ENCODE results near the gene OSER1. TPM values are rescaled to one million over a fixed set of nuclear protein-coding genes. Genes with fewer than 3 reads are reported as not detected.

OSER1 gene
- total and polyA plus RNA-seq, 2 of the 8 experiments (the other 6 are each of a cell fraction or from before 2014, with no cell fraction given) = 24.5 to 31.8 TPM

DNA sequence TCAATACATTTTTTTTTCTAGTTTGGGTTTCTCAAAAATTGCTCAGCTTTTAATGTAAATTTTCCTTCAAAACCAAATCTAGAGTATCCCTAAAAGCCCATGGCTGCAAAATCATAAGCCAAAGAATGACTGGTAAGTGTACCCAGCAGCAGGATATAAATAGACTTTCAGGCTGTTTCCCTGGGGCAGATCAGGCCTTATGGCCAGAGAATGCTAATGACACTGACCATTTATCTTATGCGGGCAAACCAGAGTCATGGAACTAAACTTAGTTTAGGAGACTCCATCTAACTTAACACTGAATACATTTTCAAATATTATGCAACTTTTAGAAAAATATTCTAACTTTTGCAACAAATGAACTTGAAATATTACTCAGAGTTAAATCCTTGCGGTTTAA is 7.4 kb downstream of the OSER1 start:
- no peak overlapping the region for H2BK5ac ChIP-seq (ENCODE audit: low read depth, low read length)
- peaks cover 0 to 57% of the 10 kb centered on the region in 2 experiments; a peak in 3 of 4 replicates for H3K79me2 ChIP-seq (ENCODE audit: control insufficient read depth in 1 of 2, insufficient read depth in 2 of 2, low read length in 2 of 2)
- H2AFZ ChIP-seq (ENCODE audit: low read length) = no peak overlapping the region
- peaks cover 3 to 5% of the 10 kb centered on the region in 2 experiments for H4K20me1 ChIP-seq (replicated peaks in 1 of 2; ENCODE audit: control insufficient read depth in 1 of 2, insufficient read depth in 2 of 2, low read length in 2 of 2)
- peaks cover 7 to 65% (median 34%) of the 10 kb centered on the region in 4 experiments for H3K36me3 ChIP-seq (ENCODE audit: control insufficient read depth in 2 of 4, insufficient read depth in 4 of 4, low read length in 3 of 4)
- WGBS, 2 experiments (ENCODE audit: extremely low coverage in 1 of 2, insufficient coverage in 1 of 2, insufficient read length in 1 of 2, insufficient replicate concordance in 2 of 2, low coverage in 1 of 2, low lambda C conversion rate in 2 of 2, missing lambda C conversion rate in 1 of 2) = 87% methylated on average over 2 of the region's 2 CpGs; no CpG with 5 or more reads in 1 of the 2 experiments
- H2BK15ac ChIP-seq (ENCODE audit: low read length) = no peak overlapping the region
- no peak overlapping the region for H2AK5ac ChIP-seq (ENCODE audit: low read depth, low read length)
- H3K18ac ChIP-seq (ENCODE audit: extremely low read depth, low read length) = no peak overlapping the region
- H3K9ac ChIP-seq (replicated peaks in 1 of 4; ENCODE audit: extremely low read depth in 1 of 4, low read depth in 3 of 4, low read length in 3 of 4) = no peak overlapping the region
- no peaks in the 10 kb centered on the region for H3K9me3 ChIP-seq (ENCODE audit: insufficient read depth in 2 of 2, low read depth in 1 of 2, low read length in 1 of 2)
- FAIRE-seq = no peak
- H3K4me1 ChIP-seq (replicated peaks in 1 of 4; ENCODE audit: control insufficient read depth in 3 of 4, insufficient read depth in 4 of 4, low read length in 3 of 4) = no peaks in the 10 kb centered on the region; a peak in 1 of 7 replicates
- no peak overlapping the region for H3K4ac ChIP-seq (replicated peaks; ENCODE audit: insufficient read length, low read depth, low read length)
- H3K27ac ChIP-seq (ENCODE audit: low read depth, low read length) = no peak overlapping the region
- TF ChIP-seq GABPA (IDR thresholded peaks at IDR 0.05; ENCODE audit: borderline replicate concordance, insufficient read depth, low read length) (no peak), TBP (IDR thresholded peaks at IDR 0.05; ENCODE audit: low read depth, low read length) (no peak), POLR2A (IDR thresholded peaks at IDR 0.05; ENCODE audit: control extremely low read depth in 1 of 2, low read depth in 2 of 2, low read length in 2 of 2) (no peak), CBX8 (IDR thresholded peaks at IDR 0.05; ENCODE audit: borderline replicate concordance, low read depth, low read length) (no peak), TAF1 (IDR thresholded peaks at IDR 0.05; ENCODE audit: low read depth, low read length) (no peak)
- no peak overlapping the region for H3K4me2 ChIP-seq (ENCODE audit: insufficient read depth in 1 of 2, low read depth in 2 of 2, low read length in 2 of 2)
- no peak overlapping the region for H4K8ac ChIP-seq (ENCODE audit: extremely low read depth, insufficient read depth, low read length)
- no peak overlapping the region for H2BK120ac ChIP-seq (replicated peaks; ENCODE audit: low read depth, low read length)
- H3K56ac ChIP-seq (replicated peaks; ENCODE audit: insufficient read length, low read depth, low read length) = no peak overlapping the region
- DNase-seq (ENCODE audit: low read depth in 1 of 2, low spot score in 2 of 2) = no peak
- H3K79me1 ChIP-seq (ENCODE audit: low read depth, low read length) = no peaks in the 10 kb centered on the region
- H4K91ac ChIP-seq (replicated peaks; ENCODE audit: insufficient read length, low read length) = no peak overlapping the region
- CTCF ChIA-PET (ENCODE audit: partially characterized antibody) = interaction anchor here (1.1 kb wide), 1 partner anchor 13 kb away, joined by 4 read pairs; no protein-coding TSS in a partner anchor
- no peaks in the 10 kb centered on the region for H3K27me3 ChIP-seq (replicated peaks in 1 of 4; ENCODE audit: control insufficient read depth in 3 of 4, extremely low read depth in 1 of 4, insufficient read depth in 3 of 4, low read length in 3 of 4)
- no peaks in the 10 kb centered on the region for H3K23me2 ChIP-seq (ENCODE audit: low read depth, low read length)
- no peak overlapping the region for H4K5ac ChIP-seq (ENCODE audit: insufficient read length, low read depth, low read length)
- POLR2A ChIA-PET (ENCODE audit: partially characterized antibody) = no interaction called here
- no peak overlapping the region for H3K23ac ChIP-seq (ENCODE audit: insufficient read length)
- no peak overlapping the region for H3K14ac ChIP-seq (ENCODE audit: insufficient read length)
- no peak overlapping the region for H2BK20ac ChIP-seq (ENCODE audit: low read length)
- H2BK12ac ChIP-seq (ENCODE audit: low read depth, low read length) = no peak overlapping the region
- no peak overlapping the region for H3K4me3 ChIP-seq (ENCODE audit: extremely low read depth in 1 of 4, insufficient read depth in 2 of 4, low read depth in 3 of 4, low read length in 4 of 4)
